ENCODE data around the gene DGKI.

DGKI gene

GRCh38 chr7:137871170-137871915, 24.6 kb upstream of the DGKI start:
- DNase-seq = no peak

GRCh38 chr7:137870684-137871083, 23.9 kb upstream of the DGKI start:
- no peak for DNase-seq

- no peak for DNase-seq
Observed at GRCh38 chr7:137870078-137870477, 23.3 kb upstream of the DGKI start.

DNA sequence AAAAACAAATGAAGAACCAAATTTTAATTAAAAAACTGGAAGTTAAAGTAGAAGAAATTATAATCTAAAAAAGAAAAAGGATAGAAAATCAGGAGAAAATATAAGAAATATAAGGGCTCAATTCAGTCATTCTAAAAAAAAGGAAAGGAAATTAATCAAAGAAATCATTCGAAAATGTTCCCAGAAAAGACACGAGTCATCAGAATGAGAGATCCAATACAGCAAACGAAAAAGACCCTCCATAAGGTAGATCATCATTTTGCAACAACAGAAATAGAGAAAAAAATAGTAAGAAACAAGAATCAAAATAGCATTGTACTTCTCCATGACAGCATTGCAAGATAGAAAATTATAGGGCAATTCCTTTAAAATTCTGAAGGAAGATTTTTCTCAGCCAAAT, 22.5 kb upstream of the DGKI start:
- DNase-seq = no peak

DNA sequence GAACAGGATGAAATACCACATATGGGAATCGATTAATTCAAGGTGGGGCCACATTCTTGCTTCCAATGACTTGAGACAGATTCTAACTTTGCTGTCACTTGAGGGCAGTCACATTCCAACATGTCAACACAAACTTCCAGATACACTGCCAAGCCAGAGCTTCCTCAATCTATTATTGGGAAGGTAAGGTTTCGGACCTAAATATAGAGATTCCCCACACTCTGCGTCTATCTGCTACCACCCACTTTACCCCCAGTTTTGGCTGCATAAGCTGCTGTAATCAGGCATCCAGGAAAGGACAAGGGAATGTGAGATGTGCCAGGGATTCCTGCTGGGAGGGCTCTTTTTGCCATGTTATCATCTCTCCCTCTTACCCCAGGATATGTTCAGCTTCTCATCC, 20.5 kb upstream of the DGKI start:
- DNase-seq = no peak

DNA sequence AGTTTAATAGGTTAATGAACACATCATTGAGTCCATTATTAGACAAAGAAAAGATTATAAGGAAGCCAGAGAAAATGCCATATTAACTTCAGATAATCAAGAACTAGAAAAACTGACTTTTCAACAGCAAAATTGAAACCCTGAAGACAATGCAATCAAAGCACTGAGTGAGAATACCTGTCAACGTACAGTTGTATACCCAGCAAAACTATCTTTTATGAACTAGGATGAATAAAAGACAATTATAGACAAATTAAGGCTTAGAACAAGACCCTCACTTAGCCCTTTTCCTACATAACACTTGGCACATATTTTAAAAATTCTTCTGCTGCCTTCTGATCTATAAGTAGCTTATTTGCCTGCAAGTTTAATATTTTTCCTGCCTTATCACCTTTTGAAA, 19.0 kb upstream of the DGKI start:
- DNase-seq = no peak

- DNase-seq = no peak
Observed at GRCh38 chr7:137862964-137863363, 16.2 kb upstream of the DGKI start.

DNA sequence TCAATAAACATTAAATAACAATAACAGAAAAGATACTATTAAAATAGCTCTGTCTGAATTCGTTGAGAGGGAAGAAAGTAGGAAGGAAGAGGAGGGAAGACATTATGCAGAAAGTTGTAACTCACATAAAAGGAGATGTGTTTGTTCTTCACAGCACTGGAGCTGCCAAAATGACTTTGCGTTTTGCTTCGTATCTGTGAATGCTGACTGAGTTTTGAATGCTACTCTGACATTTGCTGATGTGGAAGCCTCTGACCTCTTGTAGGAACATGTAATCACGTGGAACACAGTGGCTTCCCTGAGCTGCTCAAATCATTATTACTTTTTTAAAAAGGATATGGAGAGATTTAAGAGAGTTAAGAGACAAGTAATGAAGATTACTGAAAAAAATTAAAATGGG, 15.6 kb upstream of the DGKI start:
- no peak for DNase-seq

DNA sequence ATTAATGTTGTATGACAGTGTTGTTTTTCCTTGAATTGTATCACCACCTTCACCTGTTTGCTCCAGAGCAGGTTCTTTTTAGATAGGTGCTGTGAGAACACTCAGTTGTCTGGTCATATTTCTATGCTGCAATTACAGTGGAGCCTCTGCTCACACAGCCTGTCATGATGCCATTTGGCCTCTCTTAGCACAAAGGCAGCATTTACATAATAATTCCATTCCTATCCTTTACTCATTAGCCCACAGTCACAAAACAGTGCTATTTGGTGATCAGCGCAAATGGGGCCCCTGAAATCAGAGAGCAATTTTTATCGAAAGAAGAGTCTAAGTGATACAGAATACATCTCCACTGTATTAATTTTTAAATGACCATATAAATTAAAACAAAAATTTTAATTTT, 13.8 kb upstream of the DGKI start:
- no peak for DNase-seq

DNA sequence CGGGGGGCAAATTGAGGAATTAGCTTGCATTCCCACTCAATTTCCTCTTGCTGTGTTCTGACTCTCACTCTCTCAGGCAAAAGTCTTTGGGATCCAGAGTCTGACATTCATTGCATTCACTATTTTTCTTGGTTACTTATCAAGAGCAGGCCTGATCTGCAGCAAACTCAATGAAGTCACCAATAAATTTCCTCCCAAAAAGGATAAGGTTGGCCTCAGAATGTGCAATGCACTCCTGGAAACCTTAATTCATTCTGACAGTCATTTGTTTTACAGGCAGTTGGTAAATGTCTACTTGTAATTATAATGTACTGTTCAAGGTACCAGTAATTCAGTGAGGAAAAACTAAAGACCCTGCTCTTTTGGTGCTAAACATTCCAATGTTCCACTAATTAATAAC, 6.3 kb upstream of the DGKI start:
- DNase-seq = no peak

- no peak for DNase-seq
Observed at GRCh38 chr7:137852108-137852507, 5.3 kb upstream of the DGKI start.

GRCh38 chr7:137850972-137851945, 4.5 kb upstream of the DGKI start:
- no peak for DNase-seq

- DNase-seq = no peak
Observed at GRCh38 chr7:137850571-137850970, 3.8 kb upstream of the DGKI start.

DNA sequence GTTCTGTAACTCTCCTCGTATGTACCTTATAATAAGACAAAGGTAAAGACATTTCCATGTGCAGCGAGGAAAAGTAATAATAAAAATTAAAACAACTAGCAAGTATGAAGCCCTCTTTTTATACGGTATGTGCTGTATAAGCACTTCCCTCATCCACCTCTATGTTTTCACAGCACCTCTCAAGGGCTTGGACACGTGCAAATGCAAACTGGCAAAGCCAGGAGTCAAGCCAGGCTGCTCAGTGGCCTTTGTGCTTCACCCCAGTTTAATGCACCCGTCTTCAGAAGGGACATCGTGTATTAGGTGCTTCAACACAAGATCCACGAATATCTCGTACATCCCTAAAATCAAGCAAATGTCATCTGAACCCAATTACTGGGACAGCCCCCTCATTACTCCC, 1.3 kb upstream of the DGKI start:
- DNase-seq = no peak

DNA sequence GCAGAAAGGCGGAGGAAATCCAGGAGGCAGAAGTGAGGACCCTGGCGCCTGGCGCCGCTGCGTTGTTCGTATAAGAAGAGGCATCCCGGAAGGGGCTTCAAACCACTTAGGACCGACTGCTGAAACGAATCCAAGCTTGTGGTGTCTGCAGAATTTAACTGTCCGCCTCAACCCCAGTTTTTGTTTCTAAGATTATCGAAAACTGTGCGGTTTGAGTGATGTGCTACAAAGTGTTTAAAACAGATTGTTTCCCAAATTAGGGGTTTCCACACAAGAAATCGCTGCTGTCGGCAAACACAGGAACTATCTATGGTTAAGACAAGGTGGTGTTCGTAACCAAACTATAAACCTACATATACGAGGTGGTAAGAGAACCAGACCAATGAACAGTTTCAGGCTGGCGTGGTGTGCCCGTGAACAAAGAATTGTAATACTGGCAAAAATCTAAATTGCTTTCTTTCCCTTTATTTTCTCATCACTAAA, 835 bp upstream of the DGKI start:
- DNase-seq = no peak

GRCh38 chr7:137846549-137846826, 286 bp downstream of the DGKI start:
- DNase-seq = no peak

GRCh38 chr7:137844677-137845425, 1.9 kb downstream of the DGKI start:
- no peak for DNase-seq

DNA sequence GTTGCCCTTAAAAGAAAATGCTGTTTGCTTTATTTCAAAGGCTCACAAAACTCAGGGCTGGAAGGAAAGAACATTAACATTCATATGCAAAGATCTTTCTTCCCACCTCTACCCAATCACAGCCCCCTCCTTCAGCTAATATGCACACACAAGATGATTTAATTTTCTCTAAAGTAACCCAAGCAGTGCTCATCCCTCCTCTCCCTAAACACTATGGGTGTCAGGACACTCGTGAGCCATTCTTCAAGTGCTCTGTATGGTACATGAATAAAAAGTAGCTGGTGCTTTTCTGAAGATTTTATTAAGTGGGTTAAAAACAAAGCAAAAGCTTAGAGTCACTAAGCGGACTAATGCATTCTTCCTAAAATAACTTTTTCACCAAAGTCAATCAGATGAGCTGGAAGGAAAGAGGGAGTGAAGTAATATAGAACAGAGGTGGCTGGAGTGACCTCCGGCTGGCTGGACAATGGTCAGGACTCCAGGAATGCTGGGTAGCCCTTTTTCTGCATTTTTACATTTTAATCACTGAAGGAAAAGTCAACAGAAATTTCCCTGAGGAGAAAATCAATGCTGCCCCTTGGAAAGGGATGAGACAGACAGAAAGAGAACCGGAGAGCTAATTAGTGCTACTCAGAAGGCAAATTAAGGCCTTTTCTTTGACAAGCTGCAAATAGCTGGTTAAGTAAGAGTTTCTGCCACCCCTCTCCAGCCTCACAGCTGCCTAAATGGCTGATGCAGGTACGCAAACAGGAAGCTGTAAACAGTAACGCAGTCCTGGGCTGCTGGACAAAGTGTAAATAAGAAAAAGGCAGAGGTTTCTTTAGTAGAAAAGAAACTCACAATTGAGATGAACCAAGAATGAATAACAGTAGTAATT, 6.6 kb downstream of the DGKI start:
- DNase-seq = no peak

DNA sequence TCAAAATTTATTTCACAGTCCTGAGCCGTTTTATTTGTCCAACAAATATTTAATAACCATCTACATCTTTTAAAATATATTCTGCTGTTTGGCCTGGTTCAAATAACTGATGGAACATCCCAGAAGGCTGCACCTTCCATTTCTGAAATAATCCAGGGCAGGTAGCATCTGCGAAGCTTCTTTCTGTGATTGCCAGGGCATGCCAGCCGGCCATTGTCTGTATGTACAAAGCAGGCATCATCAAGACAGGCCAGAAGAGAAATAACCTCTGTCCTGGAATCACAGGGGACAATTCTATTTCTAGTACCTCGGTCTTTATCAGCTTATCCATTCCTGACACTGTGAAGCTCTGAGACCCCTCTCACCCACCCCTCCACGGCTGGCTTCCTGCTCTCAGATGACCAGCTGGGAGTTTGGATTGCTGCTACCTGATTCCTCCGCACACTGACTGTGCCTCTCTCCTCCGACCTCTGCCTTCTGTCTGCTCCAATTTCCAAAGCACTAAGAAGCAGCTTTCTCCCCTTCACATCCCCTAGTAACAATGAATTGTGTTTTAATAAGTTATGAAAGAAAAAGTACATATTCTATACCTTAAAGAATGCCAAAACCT, 8.0 kb downstream of the DGKI start:
- DNase-seq = no peak

DNA sequence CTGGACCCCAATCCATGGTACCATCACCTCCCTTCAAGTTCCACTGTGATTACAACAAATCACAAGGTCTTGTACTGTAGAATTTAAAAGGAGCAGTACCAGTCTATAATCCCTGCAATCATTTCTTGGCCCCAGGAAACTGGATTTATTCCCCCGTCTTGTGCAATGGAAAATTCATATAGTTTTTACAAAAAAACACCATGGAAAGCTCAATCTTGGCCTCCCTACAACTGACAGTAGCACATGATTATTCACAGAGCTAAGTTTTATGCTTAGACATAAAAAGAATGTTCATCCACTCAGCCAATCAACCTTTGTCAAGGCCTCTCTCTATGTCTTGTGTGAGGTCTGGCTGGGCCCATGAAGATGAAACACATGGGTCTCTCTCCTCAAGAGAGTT, 10.2 kb downstream of the DGKI start:
- DNase-seq = no peak

GRCh38 chr7:137836113-137836509, 10.7 kb downstream of the DGKI start:
- DNase-seq = no peak

DNA sequence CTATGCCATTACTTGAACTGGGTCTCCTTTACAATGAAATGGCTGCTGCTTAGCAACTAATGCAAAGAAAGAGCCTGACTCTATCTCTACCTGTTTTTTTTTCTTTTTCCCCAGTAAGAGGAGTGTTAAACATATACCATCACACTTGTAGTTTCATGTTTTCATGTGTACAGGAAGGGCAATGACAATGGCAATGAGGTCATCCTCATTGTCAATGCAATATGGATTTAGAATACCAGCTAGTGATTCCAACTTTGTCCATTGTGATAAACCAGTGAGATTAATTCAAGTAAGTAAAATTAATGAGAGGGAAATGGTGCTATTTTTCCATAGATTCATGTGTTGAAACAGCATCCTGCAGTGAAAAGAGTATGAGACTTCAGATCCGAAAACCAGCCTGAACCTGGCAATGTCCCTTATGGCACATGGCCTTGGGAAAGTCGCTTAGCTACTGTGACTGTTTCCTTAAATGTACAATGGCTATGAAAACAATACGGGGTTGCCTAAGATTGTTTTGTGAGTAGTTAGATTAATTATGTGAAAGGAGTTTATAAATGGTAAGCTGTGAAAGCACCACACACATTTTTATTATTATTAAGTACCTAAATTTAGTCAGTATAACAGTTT, 11.2 kb downstream of the DGKI start:
- DNase-seq = no peak

All from GOT3 (cell line).